NCI-H1417 (cell line): Measurements from ENCODE around the gene WDR1.

Experiments used
- DNase-seq, 3 experiments: peaks; one replicate each; lab custom pipeline; 2025; lab: John Stamatoyannopoulos, UW

Gene WDR1

DNA sequence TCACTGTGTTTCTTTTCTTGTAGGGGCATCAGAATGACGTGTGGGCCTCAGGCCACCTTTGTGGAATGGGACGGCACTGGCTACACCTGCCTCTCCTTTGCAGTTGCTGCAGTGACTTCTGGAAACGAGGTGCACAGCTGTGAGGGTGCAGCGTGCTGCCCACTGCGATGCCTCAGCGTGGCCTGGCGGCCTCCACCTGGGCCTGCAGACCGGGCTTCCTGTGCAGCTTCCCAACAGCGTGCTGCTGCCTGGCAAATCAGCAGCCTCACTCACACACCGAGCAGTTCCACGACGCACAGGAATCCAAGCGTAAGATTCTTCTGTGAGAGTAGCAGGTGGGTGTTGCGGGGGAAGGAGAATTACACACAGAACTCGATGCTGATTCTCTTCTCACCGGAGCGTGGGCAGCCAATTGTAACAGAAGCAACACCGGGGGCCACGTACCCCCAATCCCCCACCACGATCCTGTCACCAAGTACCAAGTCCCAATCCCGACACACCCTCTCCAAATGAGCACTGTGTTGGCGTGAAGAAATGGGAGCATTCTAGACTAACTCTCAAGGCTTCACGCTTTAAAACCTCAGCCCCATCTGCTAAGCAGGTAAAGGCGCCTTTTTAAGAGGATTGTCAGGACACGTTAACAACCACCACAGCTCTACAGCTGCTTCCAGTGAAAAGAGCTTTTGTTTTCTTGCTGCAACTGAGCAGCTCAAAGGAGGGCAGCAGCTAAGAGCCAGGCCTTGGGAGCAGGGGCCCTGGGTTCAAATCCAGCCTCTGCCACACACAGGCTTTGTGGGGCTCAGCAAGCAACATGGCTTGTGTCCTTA, 16.9 kb downstream of the WDR1 start:
- DNase-seq: peak in 1 of 3 experiments; percentile 36

DNA sequence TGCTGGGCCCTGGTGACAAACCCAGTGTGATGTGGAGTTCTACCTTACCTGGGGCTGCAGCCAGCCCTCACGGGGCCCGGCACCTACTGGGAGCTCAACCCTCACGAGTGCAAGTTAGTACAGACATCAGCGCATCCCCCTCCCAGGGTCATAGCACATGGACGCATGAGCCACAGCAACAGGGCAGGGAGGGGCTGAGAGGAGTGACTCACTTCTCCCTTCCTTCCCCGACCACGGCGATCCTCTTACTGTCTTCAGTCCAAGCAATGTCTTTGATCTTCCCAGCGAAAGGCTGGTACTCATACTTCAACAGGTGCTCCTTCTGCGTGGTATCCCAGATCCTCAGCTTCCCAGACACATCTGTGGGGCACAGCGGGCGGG, 17.8 kb downstream of the WDR1 start:
- DNase-seq: no peak

DNA sequence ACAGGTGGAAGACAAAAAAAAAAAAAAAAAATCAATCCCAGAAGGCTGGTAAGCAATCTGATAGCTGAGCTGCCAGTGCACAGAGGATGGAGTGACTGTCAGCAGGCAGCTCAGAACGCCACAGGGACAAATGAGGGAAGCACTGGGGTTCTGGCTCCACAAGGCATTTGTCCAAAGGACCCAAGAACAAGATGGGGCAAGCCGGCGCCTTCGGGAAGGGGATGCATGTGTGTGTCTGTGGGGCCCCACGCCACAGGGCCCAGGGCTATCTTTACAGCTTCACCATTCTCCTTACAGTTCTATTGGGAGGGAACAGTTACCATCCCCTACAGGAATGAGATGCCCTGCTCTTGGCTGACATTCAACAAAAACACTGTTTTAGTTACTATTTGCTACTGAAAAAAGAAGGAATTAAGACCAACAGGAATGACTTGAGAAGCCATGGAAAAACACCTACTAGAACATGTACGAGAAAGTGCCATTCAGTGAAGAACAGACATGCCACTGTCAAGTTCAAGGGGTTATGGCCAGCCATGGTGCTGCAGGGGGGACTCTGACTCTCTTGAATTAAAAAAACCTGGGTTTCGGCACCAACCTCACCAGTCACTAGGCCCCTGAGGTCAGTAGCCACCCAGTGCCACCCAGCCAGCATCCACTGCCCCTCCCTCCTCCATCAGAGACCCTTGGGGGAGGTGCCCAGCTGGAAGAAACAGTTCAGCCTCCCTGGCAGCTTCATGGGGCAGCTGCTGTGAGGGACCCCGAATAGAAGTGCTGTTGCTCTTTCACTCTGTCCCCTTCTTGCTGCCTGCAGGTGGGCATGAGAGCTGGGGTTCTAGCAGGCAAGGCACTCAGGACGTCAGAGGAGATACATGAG, 18.5 kb downstream of the WDR1 start:
- no peak for DNase-seq

DNA sequence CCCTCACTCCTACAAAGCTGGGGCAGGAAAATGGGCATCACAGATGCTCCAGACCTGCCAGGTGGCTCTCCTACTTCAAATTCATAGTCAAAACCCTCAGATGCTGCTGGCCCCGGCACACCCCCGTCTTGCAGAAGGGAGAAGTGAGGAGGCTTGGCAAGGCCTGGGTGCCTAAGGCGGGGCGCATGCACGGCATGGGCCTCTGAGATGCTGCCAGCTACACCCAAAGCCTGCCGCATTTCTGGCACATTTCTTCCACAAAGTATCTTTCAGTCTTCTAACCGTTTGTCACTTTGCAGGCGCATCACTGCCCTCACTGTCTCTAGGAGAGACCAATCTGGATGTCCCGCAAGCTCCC, 19.6 kb downstream of the WDR1 start:
- no peak for DNase-seq

DNA sequence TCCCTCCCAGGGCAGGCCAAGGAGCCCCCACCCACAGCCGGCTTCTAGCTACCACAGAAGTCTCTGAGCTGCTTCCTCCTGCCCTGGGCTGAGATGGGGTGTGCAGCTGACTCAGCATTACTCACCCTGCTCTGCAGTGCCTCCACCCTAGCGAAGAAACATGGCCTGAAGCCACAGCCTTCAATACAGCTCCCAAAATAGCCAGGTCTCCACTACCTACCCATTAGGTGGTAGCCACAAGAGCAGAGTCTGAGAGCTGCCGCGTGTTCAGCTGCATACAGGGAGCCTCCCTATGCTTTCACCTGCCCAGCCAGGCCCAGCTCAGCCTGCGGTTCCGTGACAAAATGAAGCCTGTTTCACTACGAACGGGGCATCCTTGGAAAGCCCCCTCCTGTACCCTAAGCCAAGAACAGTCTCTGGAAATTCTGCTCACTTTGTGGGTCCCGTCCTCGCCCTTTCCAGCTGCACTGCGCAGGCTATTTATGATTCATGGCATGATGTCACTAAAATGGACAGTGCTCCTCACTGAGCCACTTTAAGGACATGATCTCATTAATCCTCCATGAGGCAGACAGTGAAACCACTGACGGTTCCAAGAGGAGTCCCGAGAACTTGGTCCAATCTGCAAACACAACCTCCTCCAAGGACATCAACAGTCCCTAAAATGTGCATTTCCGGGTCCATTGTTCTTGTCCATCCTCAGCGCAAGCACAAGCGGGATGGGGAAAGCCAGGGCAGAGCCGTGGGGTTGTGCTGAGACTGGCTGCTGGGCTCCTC, 20.2 kb downstream of the WDR1 start:
- DNase-seq: no peak

DNA sequence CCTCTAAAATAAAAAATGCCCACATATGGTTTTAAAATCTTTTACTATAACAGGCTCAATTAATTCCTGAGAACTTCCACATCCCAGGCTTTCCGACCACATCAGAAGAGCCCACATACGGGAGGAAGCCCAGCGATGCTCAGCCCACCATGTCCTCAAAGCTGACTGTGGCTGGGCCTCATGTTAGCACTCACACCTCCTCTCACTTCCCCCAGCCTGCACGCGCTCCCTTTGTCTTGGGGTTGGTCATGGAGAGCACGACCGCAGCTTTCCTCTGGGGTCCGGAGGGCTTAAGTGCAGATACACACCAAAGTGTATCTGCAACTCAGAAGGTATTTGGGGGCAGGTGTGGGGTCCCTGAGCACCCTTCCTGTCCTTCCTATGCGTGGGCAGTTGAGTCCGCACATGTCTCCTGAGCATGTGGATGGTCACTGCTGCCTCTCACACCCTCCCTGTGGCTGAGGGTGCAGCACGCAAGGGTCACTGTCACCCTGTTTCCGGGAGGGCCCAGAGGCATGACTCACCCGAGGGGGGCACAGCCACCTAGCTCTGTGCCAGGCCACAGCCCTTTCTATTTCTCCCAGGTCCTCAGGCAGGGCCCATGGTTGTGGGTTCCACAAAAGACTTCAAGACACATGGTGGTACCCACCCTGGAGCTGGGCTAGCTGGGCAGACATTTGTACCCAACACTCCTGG, 21.2 kb downstream of the WDR1 start:
- DNase-seq: no peak

DNA sequence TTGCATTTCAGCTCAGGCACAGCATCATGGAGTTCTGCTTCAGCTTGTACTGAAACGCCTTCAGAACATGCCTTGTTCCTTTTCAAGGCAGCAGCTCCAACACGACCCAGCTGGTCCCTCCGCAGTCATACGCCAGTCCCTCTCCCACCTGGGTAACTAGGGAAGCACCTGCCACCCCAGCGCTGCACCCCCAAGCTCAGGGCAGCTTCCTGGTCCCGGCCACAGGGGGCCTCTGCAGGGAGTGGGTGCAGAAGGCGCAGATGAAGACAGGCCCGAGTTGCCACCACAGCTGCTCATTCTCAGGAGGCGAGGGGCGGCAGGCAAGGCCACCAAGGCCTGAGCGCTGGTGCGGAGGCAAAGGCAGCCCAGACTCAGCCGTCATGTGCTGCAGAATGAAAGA, 21.8 kb downstream of the WDR1 start:
- DNase-seq: no peak

DNA sequence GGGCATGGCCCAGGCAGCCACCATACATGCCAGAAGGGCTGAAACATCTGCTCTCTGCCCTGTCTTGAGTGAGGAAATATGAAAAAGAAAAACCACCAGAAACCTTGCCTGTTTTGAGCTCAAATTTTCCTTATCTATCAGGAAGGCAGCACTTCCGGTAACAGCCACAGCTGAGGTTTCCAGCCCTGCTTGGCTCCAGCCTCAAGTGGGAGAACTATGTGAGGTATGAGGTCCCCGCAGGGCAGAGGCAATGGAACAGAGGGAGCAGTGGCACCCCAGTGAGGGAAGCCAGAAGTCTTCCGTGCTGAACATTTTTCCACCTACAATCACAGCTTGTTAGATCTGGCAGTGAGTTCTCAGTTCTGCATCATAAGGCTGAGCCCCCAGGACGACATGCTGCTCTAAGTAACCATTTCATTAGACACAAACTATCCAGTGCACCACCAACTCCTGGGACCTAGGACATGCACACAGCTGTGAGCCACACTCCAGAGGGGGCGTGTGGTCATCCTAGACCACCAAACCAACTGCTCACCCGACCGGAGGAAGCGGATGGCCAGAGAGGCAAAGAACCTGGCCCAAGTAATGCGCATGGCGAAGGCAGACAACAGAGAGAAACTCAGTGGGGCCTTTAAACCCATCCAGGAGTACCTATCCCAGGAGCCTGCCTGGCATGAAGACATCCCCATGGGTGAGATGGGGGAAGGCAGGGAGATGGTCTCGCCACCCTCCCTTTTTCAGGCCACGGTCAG, 22.6 kb downstream of the WDR1 start:
- no peak for DNase-seq

DNA sequence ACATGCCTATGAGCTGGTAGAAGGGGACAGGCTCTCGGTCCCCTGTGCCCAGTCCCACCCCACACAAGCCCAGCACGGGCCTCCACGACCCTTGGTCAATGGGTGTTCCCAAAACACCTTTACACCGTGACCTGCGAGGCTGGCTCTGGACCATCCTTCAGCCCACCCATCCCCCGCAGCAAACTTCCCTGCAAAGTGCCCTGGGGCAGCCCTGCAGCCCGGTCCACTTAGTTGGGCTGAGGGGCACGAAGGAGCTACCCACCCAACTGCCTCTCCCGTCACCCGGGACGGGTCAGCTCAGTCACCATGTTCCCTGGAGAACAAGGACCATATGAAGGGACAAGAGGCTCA, 23.4 kb downstream of the WDR1 start:
- DNase-seq: no peak

DNA sequence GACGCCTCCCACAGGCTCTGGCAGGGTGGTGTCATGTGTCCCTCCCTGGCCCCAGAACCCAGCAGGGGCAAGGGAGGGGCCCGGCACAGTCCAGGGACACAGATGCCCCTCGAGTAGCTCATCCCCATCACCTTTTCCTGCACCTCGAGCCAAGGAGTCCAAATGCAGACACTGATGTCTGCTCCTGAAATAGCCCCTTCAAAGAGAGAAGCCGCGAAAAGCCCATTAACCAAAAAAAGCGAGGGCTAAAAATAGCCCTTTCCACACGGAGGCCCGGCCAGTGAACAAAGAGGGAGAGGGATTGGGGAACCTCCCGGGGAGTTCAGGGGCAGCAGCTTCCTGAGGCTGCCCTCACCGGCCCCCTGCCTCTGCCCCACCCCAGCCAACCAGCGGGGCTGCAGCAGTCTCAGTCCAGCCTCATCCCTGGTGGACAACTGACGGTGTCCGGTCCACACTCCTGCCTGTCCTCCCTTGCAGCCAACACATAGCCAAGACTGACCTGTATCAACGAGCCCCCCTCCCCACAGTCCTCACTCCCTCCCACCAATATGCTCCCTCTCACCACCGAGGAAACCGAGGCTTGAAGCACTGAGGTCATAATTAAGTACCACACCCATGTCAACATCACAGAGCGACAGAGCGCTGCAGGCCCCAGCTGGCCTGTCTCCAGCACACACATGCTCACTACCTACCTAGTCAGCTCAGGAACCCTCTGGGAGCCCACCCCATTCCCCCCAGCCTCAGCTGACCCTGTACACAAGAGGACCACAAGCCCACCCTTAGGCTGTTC, 23.9 kb downstream of the WDR1 start:
- peak in 1 of 3 experiments; percentile 5 for DNase-seq

DNA sequence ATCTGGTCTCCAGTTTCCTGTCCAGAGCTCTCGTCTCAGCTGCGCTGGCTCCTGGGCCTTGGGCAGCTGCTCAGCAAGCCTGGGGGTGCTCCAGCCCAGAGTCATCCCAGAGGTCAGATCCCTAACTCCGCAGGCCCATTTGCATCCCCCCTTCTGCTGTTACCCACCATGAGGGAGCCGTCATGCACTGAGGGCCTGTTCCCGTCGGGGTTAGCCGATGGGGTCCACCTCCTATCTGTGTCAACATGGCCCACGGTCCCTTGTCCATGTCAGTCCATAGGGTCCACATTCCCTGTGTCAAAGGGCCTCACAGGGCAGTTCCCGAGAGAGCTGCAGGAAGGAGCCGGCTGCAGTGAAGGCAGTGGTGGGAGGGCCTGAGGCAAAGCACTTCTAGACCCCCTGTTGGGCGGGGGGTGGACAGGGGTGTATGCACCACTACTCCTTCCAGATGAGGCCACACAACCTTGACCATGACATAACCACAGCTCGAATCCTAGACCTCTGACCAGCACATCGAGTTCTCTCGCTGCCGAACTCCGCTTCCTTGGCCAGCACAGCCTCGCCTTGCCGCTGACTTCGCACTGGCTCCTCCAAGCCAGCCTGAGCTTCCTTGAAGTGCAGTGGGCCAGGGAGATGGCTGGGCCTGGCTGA, 24.9 kb downstream of the WDR1 start:
- DNase-seq: no peak

DNA sequence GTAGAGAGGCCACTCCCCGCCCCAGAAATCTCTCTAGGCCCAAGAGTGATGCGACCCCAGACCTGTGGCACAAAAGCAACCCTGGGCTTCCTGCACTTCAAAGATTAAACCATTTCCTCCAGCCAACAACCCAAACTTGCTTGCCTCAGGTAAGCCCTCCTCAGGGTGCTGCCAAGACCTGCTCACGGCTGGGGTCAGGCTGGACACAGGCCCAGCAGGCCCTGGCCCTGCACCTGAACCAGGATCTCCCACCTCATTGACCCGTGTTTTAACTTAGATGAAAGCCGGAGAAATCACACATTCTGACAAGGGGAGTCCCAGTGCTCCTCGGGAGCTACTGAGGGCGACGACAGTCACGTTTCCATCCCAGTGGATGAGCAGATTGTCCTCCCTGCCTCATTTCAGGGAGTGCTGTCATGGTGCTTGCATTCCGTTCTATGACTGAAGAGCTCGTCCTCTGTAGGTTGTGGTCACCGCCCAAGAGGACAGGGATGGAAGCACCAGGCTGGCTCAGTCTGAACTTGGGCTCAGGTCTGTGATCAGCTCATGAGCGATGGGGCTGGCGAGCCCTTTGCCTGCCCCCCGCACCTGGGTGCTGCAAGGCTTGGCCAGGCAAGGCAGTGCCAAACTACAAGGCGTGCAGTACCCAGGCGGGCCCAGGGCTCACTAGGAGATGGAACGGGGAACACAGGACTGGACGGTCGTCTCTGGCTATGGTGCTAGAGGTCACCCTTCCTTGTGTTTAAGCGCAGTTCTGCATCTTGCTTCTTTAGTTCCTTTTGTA, 25.9 kb downstream of the WDR1 start:
- DNase-seq: no peak

DNA sequence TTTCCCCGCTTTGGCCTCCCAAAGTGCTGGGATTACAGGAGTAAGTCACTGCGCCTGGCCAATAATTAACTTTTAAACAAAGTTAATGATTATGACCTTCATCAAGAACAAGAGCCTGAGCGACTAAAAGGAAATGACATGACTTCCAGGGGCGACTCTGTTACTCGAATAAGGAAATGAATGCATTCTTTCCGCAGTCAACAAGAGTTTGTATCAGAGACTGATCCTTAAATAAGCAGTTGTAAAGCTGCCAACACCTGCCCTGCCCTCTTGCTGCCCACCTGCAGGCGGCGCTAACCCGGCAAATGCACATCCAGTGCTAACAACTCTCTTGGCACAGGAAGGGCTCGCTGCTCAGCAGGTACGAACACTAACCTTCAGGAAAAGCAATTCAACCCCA, 27.3 kb downstream of the WDR1 start:
- DNase-seq: no peak

DNA sequence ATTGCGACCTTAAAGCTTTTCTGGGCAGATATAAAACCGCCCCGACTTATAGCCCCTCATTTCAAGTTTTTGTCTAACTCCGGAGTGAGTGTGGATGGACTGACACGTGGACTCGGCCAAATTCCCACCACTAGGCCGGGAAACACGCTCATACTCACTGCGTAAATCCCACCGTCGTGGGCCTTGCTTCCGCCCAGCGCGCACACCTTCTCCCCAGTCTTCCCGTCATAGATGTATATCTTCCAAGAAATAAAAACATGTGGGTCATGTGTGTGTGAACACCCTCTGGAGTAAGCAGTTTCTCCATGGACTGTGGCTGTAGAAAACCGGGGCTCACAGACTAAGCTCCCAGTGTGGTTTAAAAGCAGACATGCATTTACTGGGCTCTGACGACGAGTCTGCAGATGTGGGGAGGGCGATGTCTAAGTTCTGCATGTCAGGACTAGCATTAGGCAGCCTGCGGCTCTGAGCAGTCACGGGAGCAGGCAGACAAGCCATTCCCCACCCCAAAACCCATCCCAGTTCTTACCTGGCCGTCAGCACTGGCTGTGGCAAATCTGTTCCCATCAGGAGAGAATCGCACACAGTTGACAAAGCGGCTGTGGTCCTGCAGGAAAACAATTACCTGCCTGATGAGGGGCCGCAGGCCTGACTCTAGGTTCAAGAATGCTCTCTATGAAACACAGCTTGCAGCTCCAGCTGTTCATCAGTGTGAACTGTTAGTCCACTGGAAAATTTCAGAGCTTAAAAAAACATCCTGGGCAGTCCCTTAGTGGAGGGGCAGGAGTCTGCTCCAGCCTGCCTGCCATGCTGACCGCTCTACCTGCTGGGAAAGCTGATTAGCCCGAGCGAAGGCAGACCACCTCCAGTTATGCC, 28.2 kb downstream of the WDR1 start:
- DNase-seq: no peak

DNA sequence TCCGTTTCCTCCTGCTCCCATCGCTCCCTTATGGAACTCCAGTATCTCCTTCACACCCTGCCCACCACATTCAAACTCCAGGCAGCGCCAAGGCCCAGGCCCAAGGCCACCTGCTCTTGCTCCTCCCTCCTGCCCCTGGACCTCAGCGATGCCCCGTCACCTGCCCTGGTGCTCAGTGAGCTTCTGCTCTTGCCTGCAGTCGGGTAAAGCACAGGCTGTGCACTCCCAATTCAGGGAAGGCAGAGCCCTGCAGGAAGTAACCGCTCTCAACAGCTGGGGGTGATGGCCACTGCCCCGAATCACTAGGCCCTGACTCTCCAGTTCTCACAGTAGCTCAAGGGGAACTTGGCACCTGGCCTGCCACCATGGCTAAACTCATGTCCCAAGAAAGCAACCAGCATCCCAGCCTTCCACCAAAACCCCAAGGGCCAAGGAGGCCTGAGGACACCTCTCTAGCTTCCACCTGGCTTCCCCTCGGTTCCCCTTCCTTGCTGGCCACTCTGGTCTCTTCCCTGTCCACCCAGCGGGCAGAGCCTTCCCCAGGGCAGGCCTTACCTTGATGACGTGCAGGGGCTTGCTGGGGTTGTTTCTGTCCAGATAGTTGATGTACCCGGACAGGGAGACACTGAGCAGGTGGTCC, 29.3 kb downstream of the WDR1 start:
- DNase-seq: no peak

DNA sequence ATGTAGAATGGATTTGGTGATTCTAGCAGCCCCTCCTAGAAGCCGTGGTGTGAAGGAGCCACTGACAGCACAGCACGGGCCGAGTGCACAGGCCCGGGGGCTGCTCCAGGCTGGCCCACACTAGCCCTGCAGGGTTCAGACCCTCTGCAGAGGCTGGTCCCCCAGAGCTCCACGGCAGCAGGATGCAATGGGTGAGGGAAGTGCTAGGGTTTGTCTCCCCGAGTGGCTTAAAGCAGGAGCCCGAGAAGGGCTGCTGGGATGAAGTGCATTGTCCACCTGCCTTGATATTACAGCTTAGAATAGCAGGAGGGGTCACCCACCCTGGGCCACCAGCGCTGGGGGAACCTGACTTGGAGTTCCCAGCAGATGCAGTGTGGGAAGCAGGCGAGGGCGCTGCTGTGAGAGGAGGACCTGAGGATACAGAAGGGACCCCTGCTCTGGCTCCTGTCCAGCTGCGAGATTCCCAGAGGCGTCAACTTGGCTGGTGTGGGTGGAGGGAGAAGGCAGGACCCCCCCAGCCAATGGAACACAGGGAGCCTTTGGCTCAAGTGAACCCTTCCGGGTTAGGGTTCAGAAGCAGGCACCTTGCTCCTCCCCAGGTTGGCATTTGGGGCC, 30.0 kb downstream of the WDR1 start:
- DNase-seq: no peak

DNA sequence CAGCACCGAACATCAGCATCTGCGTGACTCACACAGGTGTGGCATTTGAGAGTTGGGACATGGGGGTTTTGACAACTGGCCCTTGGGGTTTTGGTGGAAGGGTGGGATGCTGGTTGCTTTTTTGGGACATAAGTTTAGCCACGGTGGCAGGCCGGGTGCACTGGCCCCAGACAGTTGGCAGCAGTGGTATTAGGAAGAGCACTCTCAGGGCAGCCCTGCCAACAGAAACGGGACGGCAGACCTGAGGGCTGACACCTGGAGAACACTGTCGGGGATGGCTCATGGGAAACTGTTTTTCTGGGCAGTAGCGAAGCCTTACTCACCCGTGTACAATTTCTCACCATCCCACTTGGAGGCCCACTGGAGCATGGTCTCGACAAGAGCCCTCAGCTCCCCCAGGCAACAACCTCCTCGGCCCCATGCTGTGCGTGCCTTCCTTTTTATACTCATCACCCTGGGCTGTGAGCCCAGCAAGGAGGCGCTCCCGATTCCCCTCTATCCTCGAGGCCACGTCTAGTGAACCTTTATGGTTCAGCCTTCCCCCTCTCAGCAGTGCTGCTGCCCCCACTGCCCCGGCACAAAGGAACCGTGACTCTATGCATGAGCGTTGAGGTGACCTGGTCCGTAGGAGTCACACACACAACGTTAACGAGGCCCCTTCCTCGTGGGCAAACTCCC, 30.6 kb downstream of the WDR1 start:
- peak in 1 of 3 experiments; percentile 10 for DNase-seq
